ENCODE measurements around the gene LACRT. TPM values are rescaled to one million over a fixed set of nuclear protein-coding genes. Genes with fewer than 3 reads are reported as not detected.

LACRT gene
- total and polyA plus RNA-seq, 2 of the 8 experiments (the other 6 are each of a cell fraction or from before 2014, with no cell fraction given) = not detected

DNA sequence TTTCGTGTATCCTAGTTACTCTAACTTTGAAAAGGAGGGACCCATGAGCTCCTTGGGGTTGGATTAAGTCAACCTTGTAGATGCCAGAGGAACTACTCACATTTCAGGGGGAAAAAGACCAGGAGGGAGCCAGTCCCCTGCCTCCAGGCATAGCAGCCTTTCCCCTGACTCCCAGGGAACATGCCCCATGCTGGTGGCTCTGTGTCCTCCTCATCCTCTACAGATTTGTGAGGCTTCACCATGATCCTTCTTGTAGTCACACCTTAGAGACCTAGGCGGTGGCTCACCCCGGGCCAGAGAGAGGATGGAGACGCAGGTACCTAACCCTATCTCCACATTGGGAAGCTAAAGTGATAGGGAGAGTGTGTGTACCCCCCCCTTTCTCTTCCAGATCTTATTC lies 30.3 kb downstream of the LACRT start:
- Histone ChIP-seq H2BK120ac (replicated peaks; ENCODE audit: low read depth, low read length) (no peak overlapping the region), H3K4me3 (ENCODE audit: extremely low read depth in 1 of 4, insufficient read depth in 2 of 4, low read depth in 3 of 4, low read length in 4 of 4) (no peak overlapping the region), H3K4ac (replicated peaks; ENCODE audit: insufficient read length, low read depth, low read length) (no peak overlapping the region), H3K79me1 (ENCODE audit: low read depth, low read length) (no peaks in the 10 kb centered on the region), H3K9ac (replicated peaks in 1 of 4; ENCODE audit: extremely low read depth in 1 of 4, low read depth in 3 of 4, low read length in 3 of 4) (no peak overlapping the region), H2BK5ac (ENCODE audit: low read depth, low read length) (no peak overlapping the region), H3K4me1 (replicated peaks in 1 of 4; ENCODE audit: control insufficient read depth in 3 of 4, insufficient read depth in 4 of 4, low read length in 3 of 4) (no peaks in the 10 kb centered on the region), H3K23ac (ENCODE audit: insufficient read length) (no peak overlapping the region), H3K56ac (replicated peaks; ENCODE audit: insufficient read length, low read depth, low read length) (no peak overlapping the region), H3K27ac (ENCODE audit: low read depth, low read length) (no peak overlapping the region), H4K5ac (ENCODE audit: insufficient read length, low read depth, low read length) (no peak overlapping the region), H4K91ac (replicated peaks; ENCODE audit: insufficient read length, low read length) (no peak overlapping the region), H4K20me1 (replicated peaks in 1 of 2; ENCODE audit: control insufficient read depth in 1 of 2, insufficient read depth in 2 of 2, low read length in 2 of 2) (no peaks in the 10 kb centered on the region), H2BK12ac (ENCODE audit: low read depth, low read length) (no peak overlapping the region), H2AK5ac (ENCODE audit: low read depth, low read length) (no peak overlapping the region), H3K9me3 (ENCODE audit: insufficient read depth in 2 of 2, low read depth in 1 of 2, low read length in 1 of 2) (no peaks in the 10 kb centered on the region), H3K14ac (ENCODE audit: insufficient read length) (no peak overlapping the region), H3K23me2 (ENCODE audit: low read depth, low read length) (no peaks in the 10 kb centered on the region), H3K4me2 (ENCODE audit: insufficient read depth in 1 of 2, low read depth in 2 of 2, low read length in 2 of 2) (no peak overlapping the region), H3K79me2 (ENCODE audit: control insufficient read depth in 1 of 2, insufficient read depth in 2 of 2, low read length in 2 of 2) (no peaks in the 10 kb centered on the region), H3K36me3 (ENCODE audit: control insufficient read depth in 2 of 4, insufficient read depth in 4 of 4, low read length in 3 of 4) (no peaks in the 10 kb centered on the region), H4K8ac (ENCODE audit: extremely low read depth, insufficient read depth, low read length) (no peak overlapping the region), H2BK20ac (ENCODE audit: low read length) (no peak overlapping the region), H2BK15ac (ENCODE audit: low read length) (no peak overlapping the region), H3K27me3 (replicated peaks in 1 of 4; ENCODE audit: control insufficient read depth in 3 of 4, extremely low read depth in 1 of 4, insufficient read depth in 3 of 4, low read length in 3 of 4) (peaks cover 0 to 16% (median 5%) of the 10 kb centered on the region in 4 experiments; a peak in 6 of 7 replicates), H2AFZ (ENCODE audit: low read length) (no peak overlapping the region), H3K18ac (ENCODE audit: extremely low read depth, low read length) (no peak overlapping the region)
- DNase-seq (ENCODE audit: low read depth in 1 of 2, low spot score in 2 of 2) (no peak), FAIRE-seq (no peak)
- ChIA-PET POLR2A (ENCODE audit: partially characterized antibody) (no interaction called here), CTCF (ENCODE audit: partially characterized antibody) (interaction anchor here (0.6 to 6.8 kb wide), 26 partner anchors 8 to 234 kb away, joined by 3 to 48 read pairs (median 4); no protein-coding TSS in a partner anchor)
- 100% methylated on average over 4 of the region's 4 CpGs; no CpG with 5 or more reads in 1 of the 2 experiments for WGBS, 2 experiments (ENCODE audit: extremely low coverage in 1 of 2, insufficient coverage in 1 of 2, insufficient read length in 1 of 2, insufficient replicate concordance in 2 of 2, low coverage in 1 of 2, low lambda C conversion rate in 2 of 2, missing lambda C conversion rate in 1 of 2)
- TF ChIP-seq FOSL1 (IDR thresholded peaks at IDR 0.05; ENCODE audit: insufficient read depth, low read depth, low read length) (no peak), SP1 (IDR thresholded peaks at IDR 0.05; ENCODE audit: low read depth, low read length) (no peak), TAF7 (optimal IDR thresholded peaks at IDR 0.05; ENCODE audit: borderline replicate concordance, low read depth, low read length) (no peak), RBBP5 (IDR thresholded peaks at IDR 0.05; ENCODE audit: borderline replicate concordance, low read depth, low read length) (no peak)

Measured in H1 (cell line).